ENCODE measurements around the gene APOL3. TPM values are rescaled to one million over a fixed set of nuclear protein-coding genes. Genes with fewer than 3 reads are reported as not detected.

APOL3 gene
- total and polyA plus RNA-seq, 2 of the 13 experiments (the other 11 are each of a cell fraction or from before 2014, with no cell fraction given), result 3.8 to 5.4 TPM

DNA sequence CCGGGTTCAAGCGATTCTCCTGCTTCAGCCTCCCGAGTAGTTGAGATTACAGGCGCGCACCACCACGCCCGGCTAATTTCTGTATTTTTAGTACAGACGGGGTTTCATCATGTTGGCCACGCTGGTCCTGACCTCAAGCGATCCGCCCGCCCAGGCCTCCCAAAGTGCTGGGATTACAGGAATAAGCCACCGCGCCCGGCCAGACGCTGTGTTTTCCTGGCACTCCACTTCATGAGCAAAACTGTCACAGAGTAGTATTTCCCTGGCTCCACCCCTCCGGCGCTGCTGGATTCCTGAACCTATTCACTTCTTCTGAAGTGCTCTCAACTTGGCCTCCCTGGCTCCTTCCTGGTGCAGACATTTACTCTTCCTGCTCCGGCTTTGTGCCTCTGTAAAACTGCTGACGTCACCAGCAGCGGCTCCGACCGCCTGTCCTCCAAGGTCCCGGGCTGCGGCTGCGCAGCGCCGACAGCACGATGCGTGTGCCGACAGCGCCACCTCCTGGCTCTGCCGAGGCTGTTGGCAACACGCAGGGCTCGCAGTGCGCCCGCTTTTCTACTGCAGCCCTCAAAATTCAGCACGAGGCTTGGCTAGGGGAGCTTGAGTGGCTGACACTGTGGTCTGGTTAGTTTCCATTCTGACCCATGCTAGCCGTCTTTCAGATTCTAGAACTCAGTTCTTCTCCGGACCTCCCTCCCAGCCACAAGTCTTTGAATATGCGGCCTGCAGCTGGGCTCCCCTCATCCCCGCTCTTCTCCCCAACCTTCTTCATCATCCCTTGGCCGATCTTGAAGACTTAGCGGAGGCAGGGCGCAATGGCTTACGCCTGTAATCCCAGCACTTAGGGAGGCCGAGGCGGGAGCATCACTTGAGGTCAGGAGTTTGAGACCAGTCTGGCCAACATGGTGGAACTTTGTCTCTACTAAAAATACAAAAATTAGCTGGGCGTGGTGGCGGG lies 36.6 kb downstream of the APOL3 start (continued):
- TF ChIP-seq, protein P1, sequence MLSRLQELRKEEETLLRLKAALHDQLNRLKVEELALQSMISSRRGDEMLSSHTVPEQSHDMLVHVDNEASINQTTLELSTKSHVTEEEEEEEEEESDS (CRISPR knock-in tag; IDR thresholded peaks at IDR 0.05; ENCODE audit: borderline replicate concordance), result no peak
- TF ChIP-seq, protein P2, sequence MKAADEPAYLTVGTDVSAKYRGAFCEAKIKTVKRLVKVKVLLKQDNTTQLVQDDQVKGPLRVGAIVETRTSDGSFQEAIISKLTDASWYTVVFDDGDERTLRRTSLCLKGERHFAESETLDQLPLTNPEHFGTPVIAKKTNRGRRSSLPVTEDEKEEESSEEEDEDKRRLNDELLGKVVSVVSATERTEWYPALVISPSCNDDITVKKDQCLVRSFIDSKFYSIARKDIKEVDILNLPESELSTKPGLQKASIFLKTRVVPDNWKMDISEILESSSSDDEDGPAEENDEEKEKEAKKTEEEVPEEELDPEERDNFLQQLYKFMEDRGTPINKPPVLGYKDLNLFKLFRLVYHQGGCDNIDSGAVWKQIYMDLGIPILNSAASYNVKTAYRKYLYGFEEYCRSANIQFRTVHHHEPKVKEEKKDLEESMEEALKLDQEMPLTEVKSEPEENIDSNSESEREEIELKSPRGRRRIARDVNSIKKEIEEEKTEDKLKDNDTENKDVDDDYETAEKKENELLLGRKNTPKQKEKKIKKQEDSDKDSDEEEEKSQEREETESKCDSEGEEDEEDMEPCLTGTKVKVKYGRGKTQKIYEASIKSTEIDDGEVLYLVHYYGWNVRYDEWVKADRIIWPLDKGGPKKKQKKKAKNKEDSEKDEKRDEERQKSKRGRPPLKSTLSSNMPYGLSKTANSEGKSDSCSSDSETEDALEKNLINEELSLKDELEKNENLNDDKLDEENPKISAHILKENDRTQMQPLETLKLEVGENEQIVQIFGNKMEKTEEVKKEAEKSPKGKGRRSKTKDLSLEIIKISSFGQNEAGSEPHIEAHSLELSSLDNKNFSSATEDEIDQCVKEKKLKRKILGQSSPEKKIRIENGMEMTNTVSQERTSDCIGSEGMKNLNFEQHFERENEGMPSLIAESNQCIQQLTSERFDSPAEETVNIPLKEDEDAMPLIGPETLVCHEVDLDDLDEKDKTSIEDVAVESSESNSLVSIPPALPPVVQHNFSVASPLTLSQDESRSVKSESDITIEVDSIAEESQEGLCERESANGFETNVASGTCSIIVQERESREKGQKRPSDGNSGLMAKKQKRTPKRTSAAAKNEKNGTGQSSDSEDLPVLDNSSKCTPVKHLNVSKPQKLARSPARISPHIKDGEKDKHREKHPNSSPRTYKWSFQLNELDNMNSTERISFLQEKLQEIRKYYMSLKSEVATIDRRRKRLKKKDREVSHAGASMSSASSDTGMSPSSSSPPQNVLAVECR (CRISPR knock-in tag; IDR thresholded peaks at IDR 0.05; ENCODE audit: borderline replicate concordance), result peak; percentile 68; the same call in 1 of the 2 replicates
- TF ChIP-seq, protein P3, sequence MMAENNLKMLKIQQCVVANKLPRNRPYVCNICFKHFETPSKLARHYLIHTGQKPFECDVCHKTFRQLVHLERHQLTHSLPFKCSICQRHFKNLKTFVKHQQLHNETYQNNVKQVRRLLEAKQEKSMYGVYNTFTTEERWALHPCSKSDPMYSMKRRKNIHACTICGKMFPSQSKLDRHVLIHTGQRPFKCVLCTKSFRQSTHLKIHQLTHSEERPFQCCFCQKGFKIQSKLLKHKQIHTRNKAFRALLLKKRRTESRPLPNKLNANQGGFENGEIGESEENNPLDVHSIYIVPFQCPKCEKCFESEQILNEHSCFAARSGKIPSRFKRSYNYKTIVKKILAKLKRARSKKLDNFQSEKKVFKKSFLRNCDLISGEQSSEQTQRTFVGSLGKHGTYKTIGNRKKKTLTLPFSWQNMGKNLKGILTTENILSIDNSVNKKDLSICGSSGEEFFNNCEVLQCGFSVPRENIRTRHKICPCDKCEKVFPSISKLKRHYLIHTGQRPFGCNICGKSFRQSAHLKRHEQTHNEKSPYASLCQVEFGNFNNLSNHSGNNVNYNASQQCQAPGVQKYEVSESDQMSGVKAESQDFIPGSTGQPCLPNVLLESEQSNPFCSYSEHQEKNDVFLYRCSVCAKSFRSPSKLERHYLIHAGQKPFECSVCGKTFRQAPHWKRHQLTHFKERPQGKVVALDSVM (CRISPR knock-in tag; IDR thresholded peaks at IDR 0.05), result peak; percentile 58; the same call in 1 of the 2 replicates
- peak; percentile 51; the same call in 1 of the 2 replicates for TF ChIP-seq ZNF180 (CRISPR knock-in tag; IDR thresholded peaks at IDR 0.05; ENCODE audit: borderline replicate concordance, low read depth)
- no peak for TF ChIP-seq NPAS2 (CRISPR knock-in tag; IDR thresholded peaks at IDR 0.05; ENCODE audit: borderline replicate concordance)
- peak; percentile 66 for TF ChIP-seq SOX5 (CRISPR knock-in tag; IDR thresholded peaks at IDR 0.05; ENCODE audit: borderline replicate concordance)
- TF ChIP-seq, protein P4, sequence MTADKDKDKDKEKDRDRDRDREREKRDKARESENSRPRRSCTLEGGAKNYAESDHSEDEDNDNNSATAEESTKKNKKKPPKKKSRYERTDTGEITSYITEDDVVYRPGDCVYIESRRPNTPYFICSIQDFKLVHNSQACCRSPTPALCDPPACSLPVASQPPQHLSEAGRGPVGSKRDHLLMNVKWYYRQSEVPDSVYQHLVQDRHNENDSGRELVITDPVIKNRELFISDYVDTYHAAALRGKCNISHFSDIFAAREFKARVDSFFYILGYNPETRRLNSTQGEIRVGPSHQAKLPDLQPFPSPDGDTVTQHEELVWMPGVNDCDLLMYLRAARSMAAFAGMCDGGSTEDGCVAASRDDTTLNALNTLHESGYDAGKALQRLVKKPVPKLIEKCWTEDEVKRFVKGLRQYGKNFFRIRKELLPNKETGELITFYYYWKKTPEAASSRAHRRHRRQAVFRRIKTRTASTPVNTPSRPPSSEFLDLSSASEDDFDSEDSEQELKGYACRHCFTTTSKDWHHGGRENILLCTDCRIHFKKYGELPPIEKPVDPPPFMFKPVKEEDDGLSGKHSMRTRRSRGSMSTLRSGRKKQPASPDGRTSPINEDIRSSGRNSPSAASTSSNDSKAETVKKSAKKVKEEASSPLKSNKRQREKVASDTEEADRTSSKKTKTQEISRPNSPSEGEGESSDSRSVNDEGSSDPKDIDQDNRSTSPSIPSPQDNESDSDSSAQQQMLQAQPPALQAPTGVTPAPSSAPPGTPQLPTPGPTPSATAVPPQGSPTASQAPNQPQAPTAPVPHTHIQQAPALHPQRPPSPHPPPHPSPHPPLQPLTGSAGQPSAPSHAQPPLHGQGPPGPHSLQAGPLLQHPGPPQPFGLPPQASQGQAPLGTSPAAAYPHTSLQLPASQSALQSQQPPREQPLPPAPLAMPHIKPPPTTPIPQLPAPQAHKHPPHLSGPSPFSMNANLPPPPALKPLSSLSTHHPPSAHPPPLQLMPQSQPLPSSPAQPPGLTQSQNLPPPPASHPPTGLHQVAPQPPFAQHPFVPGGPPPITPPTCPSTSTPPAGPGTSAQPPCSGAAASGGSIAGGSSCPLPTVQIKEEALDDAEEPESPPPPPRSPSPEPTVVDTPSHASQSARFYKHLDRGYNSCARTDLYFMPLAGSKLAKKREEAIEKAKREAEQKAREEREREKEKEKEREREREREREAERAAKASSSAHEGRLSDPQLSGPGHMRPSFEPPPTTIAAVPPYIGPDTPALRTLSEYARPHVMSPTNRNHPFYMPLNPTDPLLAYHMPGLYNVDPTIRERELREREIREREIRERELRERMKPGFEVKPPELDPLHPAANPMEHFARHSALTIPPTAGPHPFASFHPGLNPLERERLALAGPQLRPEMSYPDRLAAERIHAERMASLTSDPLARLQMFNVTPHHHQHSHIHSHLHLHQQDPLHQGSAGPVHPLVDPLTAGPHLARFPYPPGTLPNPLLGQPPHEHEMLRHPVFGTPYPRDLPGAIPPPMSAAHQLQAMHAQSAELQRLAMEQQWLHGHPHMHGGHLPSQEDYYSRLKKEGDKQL (CRISPR knock-in tag; IDR thresholded peaks at IDR 0.05; ENCODE audit: low read depth), result 0 out of 2 replicates have a peak, but pooled peaks have one; percentile 25
- TF ChIP-seq MAFK (conservative IDR thresholded peaks at IDR 0.05 in 1 of 2, IDR thresholded peaks at IDR 0.05 in 1 of 2; ENCODE audit: low read length in 2 of 2), result peak; percentile 99
- peak; percentile 54; the same call in 1 of the 2 replicates for TF ChIP-seq SMC3 (IDR thresholded peaks at IDR 0.05; ENCODE audit: low read length)
- TF ChIP-seq RFX5 (IDR thresholded peaks at IDR 0.05; ENCODE audit: low read depth, low read length), result peak; percentile 89
- TF ChIP-seq MEF2D (CRISPR knock-in tag; IDR thresholded peaks at IDR 0.05), result peak; percentile 79; the same call in 1 of the 2 replicates

Data from HepG2 (cell line).